Mesendoderm (in vitro differentiated cells): ENCODE measurements around the gene ILKAP.

Experiments used
- DNase-seq: peaks from one replicate; pipeline ENCODE4 v3.0.0; 2013
- H2AK5ac ChIP-seq: 2 replicates; pipeline ENCODE4 v1.6.1; 2013; ENCODE audit warnings: low read length, inconsistent platforms
- H2BK120ac ChIP-seq: 2 replicates; pipeline ENCODE4 v1.6.1; 2013; ENCODE audit warnings: low read depth, mild to moderate bottlenecking, low read length, moderate library complexity, mixed read lengths
- H2BK15ac ChIP-seq: replicated peaks from 2 replicates; pipeline ENCODE4 v1.6.1; 2013; ENCODE audit warnings: low read depth, mild to moderate bottlenecking, moderate library complexity
- H2BK5ac ChIP-seq: 2 replicates; pipeline ENCODE4 v1.6.1; 2013; ENCODE audit warnings: low read length, inconsistent platforms
- H3K18ac ChIP-seq: 2 replicates; pipeline ENCODE4 v1.6.1; 2013; ENCODE audit warnings: mild to moderate bottlenecking, low read length, mixed read lengths
- H3K23ac ChIP-seq: one replicate; pipeline ENCODE4 v1.6.1; 2013; ENCODE audit warnings: low read length
- H3K27ac ChIP-seq: 2 replicates; pipeline ENCODE4 v1.5.1; 2013; ENCODE audit warnings: low read depth, mild to moderate bottlenecking, inconsistent platforms, low read length, moderate library complexity
- H3K27me3 ChIP-seq: 2 replicates; pipeline ENCODE4 v1.6.1; 2013; ENCODE audit warnings: low read length, control low read depth, mild to moderate bottlenecking, inconsistent platforms; ENCODE audit not compliant: insufficient read depth, poor library complexity
- H3K36me3 ChIP-seq: 2 replicates; pipeline ENCODE4 v1.6.1; 2013; ENCODE audit warnings: low read length, inconsistent platforms; ENCODE audit not compliant: control insufficient read depth, insufficient read depth
- H3K4ac ChIP-seq: one replicate; pipeline ENCODE4 v1.6.1; 2013; ENCODE audit warnings: low read depth, mild to moderate bottlenecking, low read length, moderate library complexity
- H3K4me1 ChIP-seq: 2 replicates; pipeline ENCODE4 v1.6.1; 2013; ENCODE audit warnings: low read depth, low read length, inconsistent platforms; ENCODE audit not compliant: control insufficient read depth
- H3K4me2 ChIP-seq: 2 replicates; pipeline ENCODE4 v1.6.1; 2013; ENCODE audit warnings: low read length
- H3K4me3 ChIP-seq: 2 replicates; pipeline ENCODE4 v1.5.1; 2013; ENCODE audit warnings: mild to moderate bottlenecking, low read length
- H3K56ac ChIP-seq: one replicate; pipeline ENCODE4 v1.6.1; 2013; ENCODE audit warnings: low read length
- H3K79me1 ChIP-seq: 2 replicates; pipeline ENCODE4 v1.6.1; 2013; ENCODE audit warnings: low read length, inconsistent platforms
- H3K79me2 ChIP-seq: 2 replicates; pipeline ENCODE4 v1.6.1; 2013; ENCODE audit warnings: mild to moderate bottlenecking, low read length; ENCODE audit not compliant: control insufficient read depth, insufficient read depth
- H3K9ac ChIP-seq: 2 replicates; pipeline ENCODE4 v1.6.1; 2013; ENCODE audit warnings: low read length, inconsistent platforms
- H4K5ac ChIP-seq: one replicate; pipeline ENCODE4 v1.6.1; 2013; ENCODE audit warnings: low read length
- H4K8ac ChIP-seq: one replicate; pipeline ENCODE4 v1.6.1; 2013; ENCODE audit warnings: low read depth, mild to moderate bottlenecking, control low read depth, low read length, moderate library complexity
- WGBS: extraction: QIAGEN DNeasy Blood & Tissue Kit; methylation state at CpG from one replicate; pipeline ENCODE4 v1.1.7; 2013; ENCODE audit warnings: low lambda C conversion rate, missing lambda C conversion rate; ENCODE audit not compliant: insufficient coverage; ENCODE audit errors: extremely low coverage; 5-methylcytosine and 5-hydroxymethylcytosine counted together

The ILKAP gene

DNA sequence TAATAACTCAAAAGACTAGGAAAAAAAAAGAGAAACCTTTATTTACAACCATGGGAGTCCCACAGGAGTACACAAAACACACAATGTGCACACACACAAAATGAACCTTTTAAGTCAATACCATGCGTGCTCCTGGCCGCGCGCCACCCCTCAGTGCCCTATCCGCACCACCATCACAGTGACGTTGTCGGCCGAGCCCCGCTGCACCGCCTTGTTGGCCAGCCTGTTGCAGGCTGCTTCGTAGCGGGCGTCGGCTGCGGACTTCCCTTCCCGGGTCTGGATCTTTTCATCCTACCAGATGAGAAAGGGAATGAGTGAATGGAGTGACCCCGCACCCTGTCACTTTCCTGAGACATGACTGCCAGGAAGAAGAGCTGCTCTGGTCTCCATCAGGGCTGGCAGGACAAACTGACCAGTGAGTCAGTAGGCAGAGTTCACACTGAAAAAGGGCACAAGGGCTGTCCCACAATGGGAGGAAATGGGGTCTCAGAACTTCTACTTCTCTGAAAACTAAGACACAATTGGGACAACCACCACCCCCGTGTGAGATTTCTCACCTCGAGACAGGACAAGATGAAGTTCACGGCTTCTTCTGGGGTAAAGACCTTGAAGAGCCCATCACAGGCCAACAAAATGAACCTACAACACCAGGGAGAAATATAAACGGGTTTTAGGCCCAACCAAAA lies 33.0 kb downstream of the ILKAP start:
- H3K4me3 ChIP-seq, result no peak overlapping the region
- no peak overlapping the region for H2AK5ac ChIP-seq
- no peak overlapping the region for H4K8ac ChIP-seq
- H3K79me2 ChIP-seq, result no peaks in the 10 kb centered on the region
- H3K79me1 ChIP-seq, result no peaks in the 10 kb centered on the region
- H3K27me3 ChIP-seq, result no peaks in the 10 kb centered on the region
- WGBS, result no CpG with 5 or more reads among the region's 21 CpGs
- H2BK120ac ChIP-seq, result no peak overlapping the region
- no peak overlapping the region for H3K18ac ChIP-seq
- no peak overlapping the region for H3K9ac ChIP-seq
- H3K27ac ChIP-seq, result no peak overlapping the region
- H2BK5ac ChIP-seq, result no peak overlapping the region
- H3K4me2 ChIP-seq, result no peak overlapping the region
- no peak overlapping the region for H3K56ac ChIP-seq
- peaks cover 9% of the 10 kb centered on the region for H3K36me3 ChIP-seq
- H3K23ac ChIP-seq, result no peak overlapping the region
- H4K5ac ChIP-seq, result no peak overlapping the region
- no peak overlapping the region for H3K4ac ChIP-seq
- no peak for DNase-seq
- H3K4me1 ChIP-seq, result no peaks in the 10 kb centered on the region
- no peak overlapping the region for H2BK15ac ChIP-seq

DNA sequence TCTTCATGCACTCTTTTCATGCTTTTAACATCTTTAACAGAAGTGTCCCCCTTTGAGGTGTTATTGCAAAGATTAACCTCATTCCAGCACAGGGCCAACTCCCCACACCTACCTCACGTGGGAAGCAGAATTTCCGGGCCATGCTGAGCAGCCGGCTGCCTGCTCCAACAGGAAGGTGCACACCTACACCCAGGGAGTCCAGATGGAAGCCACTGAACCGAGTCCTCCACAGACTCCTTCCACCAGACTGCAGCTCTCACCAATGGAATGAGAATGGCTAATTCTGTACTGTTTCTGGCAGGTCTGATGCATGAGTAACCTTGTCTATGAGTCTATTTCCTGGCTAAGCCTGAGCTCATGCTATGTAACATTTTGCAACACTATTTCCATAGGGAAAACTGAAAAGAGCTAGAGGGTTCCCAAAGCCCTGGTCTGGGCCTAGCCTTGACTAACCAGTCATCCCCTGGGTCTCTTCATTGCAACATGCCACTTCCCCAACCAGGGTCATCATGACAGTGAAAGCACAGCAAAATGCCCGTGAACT lies 33.7 kb downstream of the ILKAP start:
- Histone ChIP-seq H3K4me1 (no peaks in the 10 kb centered on the region), H3K27me3 (no peaks in the 10 kb centered on the region), H3K4me3 (no peak overlapping the region), H3K56ac (no peak overlapping the region), H3K9ac (no peak overlapping the region), H4K5ac (no peak overlapping the region), H3K36me3 (peaks cover 8% of the 10 kb centered on the region), H3K27ac (no peak overlapping the region), H2AK5ac (no peak overlapping the region), H3K79me2 (no peaks in the 10 kb centered on the region), H2BK120ac (no peak overlapping the region), H3K4ac (no peak overlapping the region), H3K18ac (no peak overlapping the region), H3K79me1 (no peaks in the 10 kb centered on the region), H2BK15ac (no peak overlapping the region), H4K8ac (no peak overlapping the region), H3K4me2 (no peak overlapping the region), H2BK5ac (no peak overlapping the region), H3K23ac (no peak overlapping the region)
- no CpG with 5 or more reads among the region's 5 CpGs for WGBS
- DNase-seq, result no peak

DNA sequence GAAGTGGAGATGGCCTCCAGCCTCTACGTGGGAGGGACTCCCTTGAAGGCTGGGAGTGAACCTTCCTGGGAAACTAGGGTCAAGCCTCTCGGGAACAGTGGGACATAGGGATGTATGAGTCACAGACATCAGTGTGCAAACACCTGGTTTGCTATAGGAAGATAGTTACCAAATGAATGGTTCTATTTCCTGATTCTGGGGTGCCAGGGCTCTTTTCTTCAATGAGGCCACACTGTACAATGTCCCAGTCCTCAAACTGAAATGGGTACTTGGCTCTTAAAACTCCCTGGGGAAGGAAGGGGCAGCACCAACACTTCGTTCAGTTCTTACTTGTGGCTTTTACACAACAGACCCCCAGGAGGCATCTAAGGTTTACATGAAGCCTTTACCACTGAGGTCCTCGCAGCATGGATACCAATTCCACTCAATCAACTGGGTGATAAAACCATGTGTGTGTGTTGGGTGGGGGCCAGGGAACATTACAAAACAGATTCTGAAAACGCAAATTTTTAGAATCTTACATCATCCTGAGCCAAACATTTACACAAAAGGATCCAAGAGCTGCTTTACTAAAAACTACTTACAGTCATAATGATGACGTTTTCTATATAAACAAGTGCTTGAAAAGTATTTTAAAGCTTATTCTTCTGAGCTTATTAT lies 34.3 kb downstream of the ILKAP start:
- Histone ChIP-seq H3K79me2 (no peaks in the 10 kb centered on the region), H2AK5ac (no peak overlapping the region), H3K56ac (no peak overlapping the region), H3K4me2 (no peak overlapping the region), H3K27ac (no peak overlapping the region), H3K4me3 (no peak overlapping the region), H2BK120ac (no peak overlapping the region), H3K36me3 (peaks cover 7% of the 10 kb centered on the region), H4K8ac (no peak overlapping the region), H4K5ac (no peak overlapping the region), H3K18ac (no peak overlapping the region), H3K27me3 (no peaks in the 10 kb centered on the region), H3K23ac (no peak overlapping the region), H3K9ac (no peak overlapping the region), H2BK5ac (no peak overlapping the region), H3K79me1 (no peaks in the 10 kb centered on the region), H3K4me1 (no peaks in the 10 kb centered on the region), H3K4ac (no peak overlapping the region), H2BK15ac (no peak overlapping the region)
- no peak for DNase-seq
- no CpG with 5 or more reads among the region's 6 CpGs for WGBS

DNA sequence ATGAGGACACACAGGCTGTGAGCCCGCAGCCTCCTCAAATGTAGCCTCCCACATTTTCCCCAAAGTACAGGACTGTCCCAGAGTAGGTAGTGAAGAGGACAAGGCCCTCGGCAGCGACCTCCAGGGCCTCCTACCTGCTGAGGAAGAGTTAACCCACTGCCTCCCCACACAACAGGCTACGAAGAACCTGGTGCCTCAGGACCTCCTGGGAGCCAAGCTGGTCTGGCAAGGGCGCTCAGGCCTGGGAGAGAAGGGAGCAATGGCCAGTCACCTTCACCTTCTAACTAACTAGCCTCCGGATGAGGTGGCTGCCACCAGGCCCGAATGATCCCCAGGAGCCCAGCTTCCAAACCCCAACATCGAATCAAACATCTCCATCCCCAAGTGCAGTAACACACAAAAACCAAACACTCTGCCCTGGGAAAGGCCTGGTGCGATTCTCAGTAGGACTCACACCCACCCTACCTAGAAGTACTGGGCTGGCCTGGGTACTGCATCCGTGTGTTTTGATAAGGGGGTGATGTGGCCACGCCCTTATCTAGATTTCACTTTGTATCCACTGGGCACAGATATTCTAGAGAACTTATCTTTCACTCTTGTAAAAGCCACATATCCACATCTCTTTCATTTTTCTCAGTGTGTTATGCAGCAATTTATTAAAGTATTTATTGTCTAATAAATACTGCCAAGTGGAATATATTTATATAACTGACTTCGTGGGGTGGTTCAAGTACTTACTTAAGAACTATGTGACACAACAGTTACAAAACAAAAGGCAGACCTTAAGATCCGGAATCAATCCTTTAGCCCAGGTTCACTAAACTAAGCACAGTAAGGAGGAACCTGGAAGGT lies 35.1 kb downstream of the ILKAP start:
- Histone ChIP-seq H3K18ac (no peak overlapping the region), H3K4ac (no peak overlapping the region), H4K5ac (no peak overlapping the region), H2BK15ac (no peak overlapping the region), H3K9ac (no peak overlapping the region), H3K36me3 (peaks cover 7% of the 10 kb centered on the region), H3K56ac (no peak overlapping the region), H3K4me2 (no peak overlapping the region), H3K4me1 (no peaks in the 10 kb centered on the region), H4K8ac (no peak overlapping the region), H3K23ac (no peak overlapping the region), H3K79me1 (no peaks in the 10 kb centered on the region), H2BK5ac (no peak overlapping the region), H2AK5ac (no peak overlapping the region), H2BK120ac (no peak overlapping the region), H3K4me3 (no peak overlapping the region), H3K27me3 (peaks cover 4% of the 10 kb centered on the region), H3K79me2 (no peaks in the 10 kb centered on the region), H3K27ac (no peak overlapping the region)
- no CpG with 5 or more reads among the region's 13 CpGs for WGBS
- DNase-seq, result no peak

DNA sequence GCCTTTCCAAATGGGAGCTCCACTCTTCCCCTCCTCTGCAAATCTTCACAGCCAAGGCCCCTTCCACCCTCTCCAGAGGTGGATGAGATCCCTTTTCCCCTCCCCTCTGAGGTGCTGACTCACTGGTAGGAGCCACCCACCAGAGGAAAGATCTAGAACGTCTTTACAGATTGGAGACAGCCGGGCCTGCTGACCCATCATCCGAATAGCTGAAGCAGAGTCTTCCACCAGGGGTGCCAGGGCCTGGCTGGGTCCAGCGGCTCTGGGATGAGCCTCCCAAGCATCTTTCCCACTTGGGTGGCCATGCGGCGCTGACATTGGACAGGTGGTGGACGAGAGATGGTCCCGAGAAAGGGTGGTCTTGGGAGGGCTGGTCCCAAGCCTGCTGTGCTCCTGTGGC lies 35.7 kb downstream of the ILKAP start:
- Histone ChIP-seq H3K4me2 (no peak overlapping the region), H4K5ac (no peak overlapping the region), H2BK120ac (no peak overlapping the region), H3K36me3 (peaks cover 6% of the 10 kb centered on the region), H3K23ac (no peak overlapping the region), H4K8ac (no peak overlapping the region), H2BK15ac (no peak overlapping the region), H2BK5ac (no peak overlapping the region), H3K56ac (no peak overlapping the region), H3K27me3 (peaks cover 8% of the 10 kb centered on the region), H3K4me1 (no peaks in the 10 kb centered on the region), H3K79me1 (no peaks in the 10 kb centered on the region), H3K79me2 (no peaks in the 10 kb centered on the region), H3K9ac (no peak overlapping the region), H3K4ac (no peak overlapping the region), H3K18ac (no peak overlapping the region), H2AK5ac (no peak overlapping the region), H3K27ac (no peak overlapping the region), H3K4me3 (no peak overlapping the region)
- no peak for DNase-seq
- no CpG with 5 or more reads among the region's 8 CpGs for WGBS
